Astrocyte of the cerebellum (primary cell): ENCODE measurements around the gene AFAP1.

Experiments
- DNase-seq: peaks from one replicate; pipeline ENCODE4 v3.0.0-alpha.2; 2011; ENCODE audit warnings: low read depth
- H3K4me3 ChIP-seq: 2 replicates; pipeline ENCODE4 v1.5.1; 2011; ENCODE audit warnings: mild to moderate bottlenecking, low read depth, low read length, moderate library complexity
- in situ Hi-C: cut with HindIII; loops from 2 replicates; pipeline ENCODE4 v1.10.0; 2017; ENCODE audit warnings: low sequenced_read_pairs
- TF ChIP-seq, protein P1 (sequence below): IDR thresholded peaks from 2 replicates; pipeline ENCODE4 v1.5.1; 2012; ENCODE audit warnings: low read length, low read depth, moderate library complexity, mild to moderate bottlenecking; ENCODE audit errors: missing control alignments

Gene AFAP1

DNA sequence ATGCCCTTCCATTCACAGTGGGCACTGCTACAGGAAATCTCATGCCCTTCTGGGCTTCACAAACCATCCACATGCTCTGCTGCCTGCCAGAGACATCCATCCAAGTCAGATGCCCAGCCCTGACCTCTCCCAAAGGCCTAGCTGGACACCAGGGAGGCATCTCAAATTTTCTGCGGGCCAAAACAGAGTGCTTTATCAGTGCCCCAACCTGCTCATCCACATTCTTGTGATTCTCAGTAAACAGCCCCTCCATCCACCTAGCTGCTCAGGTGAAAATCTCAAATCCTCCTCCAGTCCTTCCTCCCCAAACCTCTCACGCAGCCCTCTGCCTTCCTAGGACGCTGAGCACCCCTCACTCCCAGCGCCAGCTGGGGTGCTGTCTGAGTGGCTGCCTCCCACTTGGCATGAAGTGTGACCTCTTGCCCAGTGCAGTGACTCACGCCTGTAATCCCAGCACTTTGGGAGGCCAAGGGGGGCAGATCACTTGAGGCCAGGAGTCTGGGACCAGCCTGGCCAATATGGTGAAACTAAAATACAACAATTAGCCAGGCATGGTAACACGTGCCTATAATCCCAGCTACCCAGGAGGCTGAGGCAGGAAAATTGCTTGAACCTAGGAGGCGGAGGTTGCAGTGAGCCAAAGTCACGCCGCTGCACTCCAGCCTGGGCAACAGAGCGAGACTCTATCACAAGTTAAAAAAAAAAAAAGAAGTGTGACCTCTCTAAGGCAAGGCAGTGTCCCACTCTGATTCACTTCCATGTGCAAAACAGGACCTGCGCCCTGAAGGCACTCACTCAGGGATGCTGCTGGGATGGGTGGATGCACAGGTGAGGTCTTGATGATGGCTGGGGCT lies 1.7 kb upstream of the AFAP1 start:
- in situ Hi-C loops = no loop called here
- TF ChIP-seq, protein P1, sequence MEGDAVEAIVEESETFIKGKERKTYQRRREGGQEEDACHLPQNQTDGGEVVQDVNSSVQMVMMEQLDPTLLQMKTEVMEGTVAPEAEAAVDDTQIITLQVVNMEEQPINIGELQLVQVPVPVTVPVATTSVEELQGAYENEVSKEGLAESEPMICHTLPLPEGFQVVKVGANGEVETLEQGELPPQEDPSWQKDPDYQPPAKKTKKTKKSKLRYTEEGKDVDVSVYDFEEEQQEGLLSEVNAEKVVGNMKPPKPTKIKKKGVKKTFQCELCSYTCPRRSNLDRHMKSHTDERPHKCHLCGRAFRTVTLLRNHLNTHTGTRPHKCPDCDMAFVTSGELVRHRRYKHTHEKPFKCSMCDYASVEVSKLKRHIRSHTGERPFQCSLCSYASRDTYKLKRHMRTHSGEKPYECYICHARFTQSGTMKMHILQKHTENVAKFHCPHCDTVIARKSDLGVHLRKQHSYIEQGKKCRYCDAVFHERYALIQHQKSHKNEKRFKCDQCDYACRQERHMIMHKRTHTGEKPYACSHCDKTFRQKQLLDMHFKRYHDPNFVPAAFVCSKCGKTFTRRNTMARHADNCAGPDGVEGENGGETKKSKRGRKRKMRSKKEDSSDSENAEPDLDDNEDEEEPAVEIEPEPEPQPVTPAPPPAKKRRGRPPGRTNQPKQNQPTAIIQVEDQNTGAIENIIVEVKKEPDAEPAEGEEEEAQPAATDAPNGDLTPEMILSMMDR = no peak
- DNase-seq = no peak
- no peak overlapping the region for H3K4me3 ChIP-seq

DNA sequence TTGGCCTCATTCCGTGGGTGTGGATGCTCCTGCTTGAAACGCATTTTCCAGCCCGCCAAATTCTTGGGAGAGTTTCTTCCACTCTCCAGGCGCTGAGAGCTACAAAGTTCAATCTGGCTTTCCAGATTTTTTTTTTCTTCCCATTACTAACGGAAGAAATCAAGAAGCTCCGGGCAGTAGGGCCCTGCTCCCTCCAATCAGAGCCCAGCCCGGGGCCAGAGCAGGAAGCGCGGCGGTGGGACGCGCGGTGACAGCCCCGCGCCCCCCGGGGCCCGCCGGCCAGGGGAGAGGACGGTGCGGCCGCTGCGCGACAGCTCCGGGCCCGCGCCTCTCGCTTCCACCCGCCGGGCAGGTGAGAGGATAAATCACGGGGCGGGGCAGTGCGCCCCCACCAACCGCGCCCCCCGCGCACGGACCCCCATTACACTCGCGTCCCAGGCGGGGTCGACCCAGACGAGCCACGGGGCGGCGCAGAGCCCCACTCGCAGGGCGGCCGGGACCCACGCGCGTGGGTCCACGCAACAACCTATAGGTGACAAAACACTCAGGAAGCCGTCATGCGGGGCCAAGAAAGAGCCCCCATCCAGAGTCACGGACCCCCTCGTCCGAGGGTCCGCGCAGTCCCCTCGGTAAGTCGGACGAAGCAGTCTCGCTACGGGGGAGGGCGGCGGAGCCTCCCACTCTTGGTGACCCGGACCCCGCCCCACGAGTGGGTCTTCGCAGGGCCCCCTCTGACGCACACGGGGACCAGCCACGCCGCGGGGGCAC lies 868 bp downstream of the AFAP1 start:
- TF ChIP-seq, protein P1 = no peak
- in situ Hi-C loops = loop anchor here (5.0 kb wide), 1 partner anchor 96 kb away; no protein-coding TSS in a partner anchor
- peak overlapping the region; percentile 93 for H3K4me3 ChIP-seq

DNA sequence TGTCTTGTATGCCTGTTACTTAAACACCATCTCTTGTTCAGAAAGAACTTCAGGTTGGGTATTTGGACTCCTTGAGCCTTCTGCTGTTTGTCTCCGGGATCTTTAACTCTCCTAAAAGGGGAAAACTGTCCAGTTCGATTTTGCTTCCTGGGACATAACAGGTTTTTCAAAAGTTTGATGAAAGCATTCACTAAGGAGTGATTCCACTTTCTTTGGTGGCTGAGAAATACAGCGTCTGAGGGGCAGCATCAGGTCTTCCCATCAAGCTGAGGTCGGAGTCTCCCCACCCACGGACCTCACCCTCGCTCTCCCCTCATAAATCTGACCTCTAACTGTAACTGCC lies 1.4 kb downstream of the AFAP1 start:
- H3K4me3 ChIP-seq = peak overlapping the region; percentile 93
- TF ChIP-seq, protein P1 = no peak
- DNase-seq = no peak
- in situ Hi-C loops = loop anchor here (5.0 kb wide), 1 partner anchor 96 kb away; no protein-coding TSS in a partner anchor

More for the DNA sequence above, 868 bp downstream of the AFAP1 start:
- DNase-seq = no peak

DNA sequence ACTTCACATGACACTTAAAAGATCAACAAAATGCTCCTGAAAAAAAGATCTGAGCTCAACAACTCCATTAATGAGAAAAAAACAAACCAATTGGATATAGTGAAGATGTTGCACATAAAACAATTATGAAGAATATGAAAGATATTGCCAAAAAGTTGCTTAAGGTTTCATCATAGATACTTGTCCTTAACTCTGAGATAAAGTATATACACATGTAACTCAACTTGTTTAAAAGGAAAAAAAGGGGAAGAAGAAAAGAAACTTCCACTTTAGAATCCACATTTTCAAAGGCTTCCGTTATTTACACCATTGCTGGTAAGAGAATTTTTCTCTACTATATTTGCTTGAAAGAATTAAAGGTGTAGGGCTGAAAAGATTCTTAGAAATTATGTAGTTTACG lies 2.7 kb downstream of the AFAP1 start:
- no peak for DNase-seq
- in situ Hi-C loops = loop anchor here (5.0 kb wide), 1 partner anchor 95 kb away; no protein-coding TSS in a partner anchor
- H3K4me3 ChIP-seq = peak overlapping the region; percentile 93
- TF ChIP-seq, protein P1 = no peak

DNA sequence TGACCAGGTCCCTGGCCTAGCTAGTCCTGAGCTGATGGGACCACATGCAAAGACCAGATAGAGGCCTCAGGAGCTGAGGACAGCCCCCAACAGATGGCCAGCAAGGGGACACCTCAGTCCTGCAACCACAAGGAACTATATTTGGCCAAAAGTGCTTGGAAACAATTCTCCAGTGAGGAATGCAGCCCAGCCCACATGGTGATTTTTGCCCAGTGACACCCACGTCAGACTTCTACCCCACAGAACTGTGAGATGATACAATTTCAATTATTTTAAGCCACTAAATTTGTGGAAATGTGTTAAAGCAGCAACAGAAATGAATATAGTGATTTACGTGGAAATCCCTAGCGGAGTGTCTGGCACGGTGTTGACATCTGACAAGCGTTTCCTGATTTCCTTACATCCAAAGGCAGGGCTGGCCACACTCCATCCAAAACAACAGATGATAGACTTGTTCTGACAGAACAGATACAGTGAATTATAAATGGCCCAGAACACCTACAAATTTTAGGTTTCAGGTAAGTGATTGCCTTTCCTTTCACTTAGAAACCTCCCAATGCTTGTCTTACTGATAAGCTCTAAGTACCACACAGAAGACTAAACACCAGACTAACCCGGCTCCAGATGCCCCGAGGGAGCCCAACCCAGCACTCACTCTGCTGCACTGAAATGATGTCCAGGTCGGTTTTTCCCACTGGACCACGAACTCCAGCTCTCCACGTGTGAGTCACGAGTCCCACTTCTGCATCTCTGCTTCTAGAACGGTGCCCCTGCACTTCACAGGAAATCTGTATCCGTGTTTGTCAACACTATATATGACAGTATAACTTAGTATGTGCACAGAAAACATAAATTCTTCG lies 5.8 kb downstream of the AFAP1 start:
- DNase-seq = no peak
- H3K4me3 ChIP-seq = no peak overlapping the region
- TF ChIP-seq, protein P1 = no peak
- in situ Hi-C loops = no loop called here

DNA sequence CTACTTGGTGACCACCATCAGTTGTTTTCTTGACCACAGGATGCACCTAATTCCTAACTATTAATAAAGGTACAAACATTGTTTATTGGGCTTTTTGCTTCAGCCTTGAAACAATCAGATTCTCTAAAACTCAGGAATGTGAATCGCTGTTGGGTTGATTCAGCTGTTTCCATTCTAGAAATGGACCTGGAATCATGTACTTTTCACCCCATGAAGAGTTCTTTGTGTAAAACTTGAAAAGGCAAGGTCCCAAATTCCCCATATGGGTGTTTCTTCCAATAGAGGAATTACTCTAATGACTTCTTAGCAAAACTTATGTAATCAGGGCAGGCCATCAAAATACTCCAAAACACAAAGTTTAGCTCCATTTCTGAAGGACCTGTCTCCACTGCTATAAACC lies 7.4 kb downstream of the AFAP1 start:
- TF ChIP-seq, protein P1 = no peak
- DNase-seq = no peak
- in situ Hi-C loops = no loop called here
- H3K4me3 ChIP-seq = no peak overlapping the region
